GM19238 (cell line): ENCODE results near the gene ACOT8.

ENCODE experiments used
- DNase-seq: peaks from one replicate; pipeline ENCODE4 v3.0.0; 2011; ENCODE audit warnings: low spot score; ENCODE audit not compliant: insufficient read length

The ACOT8 gene

GRCh38 chr20:45796337-45797065 is 60.7 kb downstream of the ACOT8 start:
- DNase-seq = no peak

- DNase-seq = no peak
These were observed 64.7 kb downstream of the ACOT8 start for GRCh38 chr20:45792317-45793118.
